ENCODE measurements around the gene LSMEM2. TPM values are rescaled to one million over a fixed set of nuclear protein-coding genes. Genes with fewer than 3 reads are reported as not detected.
"Not testable (repeated sequence)": the region's sequence is repeated elsewhere in the genome, so short reads cannot be mapped to it uniquely, and the experiment has no call there.

The LSMEM2 gene
- total RNA-seq, 4 donors from 2014 or later = 0.30 TPM; not detected in 3

GRCh38 chr3:50278123-50278879 lies 586 bp upstream of the LSMEM2 start:
- Histone ChIP-seq H3K4me1 (peaks cover 27% of the 10 kb centered on the region), H3K27me3 (peaks cover 23% of the 10 kb centered on the region), H3K4me3 (no peak overlapping the region), H3K36me3 (no peaks in the 10 kb centered on the region), H3K9me3 (no peaks in the 10 kb centered on the region), H3K27ac (no peak overlapping the region)
- WGBS = 80% methylated on average over 4 of the region's 4 CpGs
- no peak for DNase-seq (ENCODE audit: low spot score in 2 of 2)
- TF ChIP-seq POLR2A (IDR thresholded peaks at IDR 0.05) (no peak), CTCF (IDR thresholded peaks at IDR 0.05) (no peak), EP300 (IDR thresholded peaks at IDR 0.05) (no peak), POLR2AphosphoS5 (IDR thresholded peaks at IDR 0.05) (no peak)

GRCh38 chr3:50279255-50280016 lies 549 bp downstream of the LSMEM2 start:
- no peak overlapping the region for H3K27ac ChIP-seq
- peaks cover 16% of the 10 kb centered on the region for H3K4me1 ChIP-seq
- TF ChIP-seq CTCF (IDR thresholded peaks at IDR 0.05) = no peak
- TF ChIP-seq EP300 (IDR thresholded peaks at IDR 0.05) = no peak
- TF ChIP-seq POLR2AphosphoS5 (IDR thresholded peaks at IDR 0.05) = no peak
- TF ChIP-seq POLR2A (IDR thresholded peaks at IDR 0.05) = no peak

GRCh38 chr3:50284121-50284520 lies 5.2 kb downstream of the LSMEM2 start:
- DNase-seq (ENCODE audit: low spot score in 2 of 2); H3K27me3 ChIP-seq: not testable (repeated sequence)
- WGBS = 78% methylated on average over 6 of the region's 6 CpGs

More at GRCh38 chr3:50279255-50280016, 549 bp downstream of the LSMEM2 start:
- Histone ChIP-seq H3K9me3 (no peaks in the 10 kb centered on the region), H3K36me3 (no peaks in the 10 kb centered on the region), H3K27me3 (peaks cover 16% of the 10 kb centered on the region), H3K4me3 (no peak overlapping the region)
- 85% methylated on average over 8 of the region's 8 CpGs for WGBS
- DNase-seq (ENCODE audit: low spot score in 2 of 2) = no peak

GRCh38 chr3:50286322-50287227 lies 7.7 kb downstream of the LSMEM2 start:
- no peak for DNase-seq (ENCODE audit: low spot score in 2 of 2)
- H3K36me3 ChIP-seq = peaks cover 46% of the 10 kb centered on the region
- WGBS = 86% methylated on average over 12 of the region's 28 CpGs
- H3K4me3 ChIP-seq = no peak overlapping the region
- TF ChIP-seq POLR2AphosphoS5 (IDR thresholded peaks at IDR 0.05) (no peak), EP300 (IDR thresholded peaks at IDR 0.05) (no peak), POLR2A (IDR thresholded peaks at IDR 0.05) (no peak), CTCF (IDR thresholded peaks at IDR 0.05) (no peak)
- no peaks in the 10 kb centered on the region for H3K9me3 ChIP-seq
- no peaks in the 10 kb centered on the region for H3K27me3 ChIP-seq
- H3K27ac ChIP-seq = no peak overlapping the region
- peaks cover 13% of the 10 kb centered on the region for H3K4me1 ChIP-seq

More at GRCh38 chr3:50284121-50284520, 5.2 kb downstream of the LSMEM2 start:
- not testable (repeated sequence) for H3K9me3 ChIP-seq, H3K27ac ChIP-seq, H3K4me1 ChIP-seq, H3K4me3 ChIP-seq
- H3K36me3 ChIP-seq = peaks cover 32% of the 10 kb centered on the region

GRCh38 chr3:50287262-50287661 lies 8.4 kb downstream of the LSMEM2 start:
- Histone ChIP-seq H3K9me3 (no peaks in the 10 kb centered on the region), H3K4me3 (no peak overlapping the region), H3K36me3 (peaks cover 46% of the 10 kb centered on the region), H3K27ac (no peak overlapping the region), H3K27me3 (no peaks in the 10 kb centered on the region), H3K4me1 (peaks cover 14% of the 10 kb centered on the region)
- TF ChIP-seq POLR2A (IDR thresholded peaks at IDR 0.05) (no peak), CTCF (IDR thresholded peaks at IDR 0.05) (no peak), POLR2AphosphoS5 (IDR thresholded peaks at IDR 0.05) (no peak), EP300 (IDR thresholded peaks at IDR 0.05) (no peak)
- 100% methylated on average over 1 of the region's 1 CpG for WGBS
- no peak for DNase-seq (ENCODE audit: low spot score in 2 of 2)
